ENCODE data around the gene LRRC8D. TPM values are rescaled to one million over a fixed set of nuclear protein-coding genes. Genes with fewer than 3 reads are reported as not detected.

LRRC8D gene
- total RNA-seq, 1 experiment from 2014 or later: 37.2 TPM

DNA sequence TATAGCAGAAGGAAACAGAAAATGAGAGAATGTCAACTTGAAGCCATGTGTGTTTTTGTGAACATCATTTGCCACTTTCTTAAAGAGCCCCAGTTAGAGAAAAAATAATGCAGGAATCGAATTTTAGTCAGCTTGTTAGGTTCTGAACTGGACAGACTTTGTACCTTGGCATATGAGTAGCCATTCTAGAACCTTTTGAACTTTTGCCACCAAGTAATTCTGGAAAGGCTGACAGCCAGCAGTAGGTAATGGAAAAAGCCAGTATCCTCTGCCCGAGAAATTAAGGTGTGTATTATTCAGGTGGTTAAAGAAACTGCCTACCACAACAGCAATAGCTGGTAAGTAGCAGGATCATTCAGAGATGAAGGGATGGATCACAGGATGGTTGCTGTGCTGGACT lies 20.7 kb downstream of the LRRC8D start:
- Mint-ChIP-seq H3K4me3 (no peak overlapping the region), H3K36me3 (ENCODE audit: insufficient read depth in 1 of 3, low read depth in 3 of 3) (peaks cover 7 to 31% (median 26%) of the 10 kb centered on the region in 3 experiments), H3K4me1 (peaks cover 48 to 56% of the 10 kb centered on the region in 2 experiments), H3K27ac (no peak overlapping the region), H3K9me3 (no peaks in the 10 kb centered on the region), H3K27me3 (ENCODE audit: low read depth) (no peaks in the 10 kb centered on the region)
- Histone ChIP-seq H3K9me3 (ENCODE audit: control insufficient read depth, low read depth, low read length) (no peaks in the 10 kb centered on the region), H3K23ac (ENCODE audit: insufficient read length, low read depth, low read length) (no peak overlapping the region), H3K4me2 (ENCODE audit: insufficient read depth, insufficient read length, low read length) (no peak overlapping the region), H4K91ac (ENCODE audit: insufficient read length, low read depth, low read length) (no peak overlapping the region), H3K18ac (ENCODE audit: insufficient read length, low read depth, low read length) (no peak overlapping the region), H2BK120ac (ENCODE audit: low read depth, low read length, poor library complexity, severe bottlenecking) (no peak overlapping the region), H2BK5ac (ENCODE audit: insufficient read length, low read length) (no peak overlapping the region), H3K56ac (ENCODE audit: insufficient read length, low read depth, low read length) (no peak overlapping the region), H3K79me1 (ENCODE audit: insufficient read depth, low read depth, low read length, poor library complexity, severe bottlenecking) (no peaks in the 10 kb centered on the region), H3K23me2 (ENCODE audit: insufficient read length, low read depth, low read length, poor library complexity, severe bottlenecking) (no peaks in the 10 kb centered on the region), H3T11ph (ENCODE audit: low read length) (no peak overlapping the region), H3K79me2 (ENCODE audit: insufficient read depth, low read length) (no peaks in the 10 kb centered on the region; the same call in 1 of the 2 replicates), H2AFZ (ENCODE audit: low read length) (no peak overlapping the region), H2BK12ac (ENCODE audit: insufficient read length, low read depth, low read length) (no peak overlapping the region), H4K8ac (replicated peaks; ENCODE audit: insufficient read length, low read depth, low read length) (no peak overlapping the region), H2BK15ac (ENCODE audit: low read depth, low read length) (no peak overlapping the region), H3K4ac (ENCODE audit: low read depth, low read length) (no peak overlapping the region), H3K4me1 (ENCODE audit: insufficient read depth, low read length) (peaks cover 4% of the 10 kb centered on the region; the same call in 1 of the 2 replicates), H3K27ac (ENCODE audit: insufficient read length, low read depth, low read length) (no peak overlapping the region), H3K14ac (ENCODE audit: insufficient read depth, low read length) (no peak overlapping the region), H3K9ac (ENCODE audit: extremely low read depth, insufficient read length, low read length) (no peak overlapping the region), H3K27me3 (ENCODE audit: insufficient read depth, low read length) (no peaks in the 10 kb centered on the region), H2AK5ac (ENCODE audit: insufficient read length, low read length) (no peak overlapping the region), H4K5ac (ENCODE audit: insufficient read length, low read depth, low read length) (no peak overlapping the region), H2BK20ac (ENCODE audit: low read depth, low read length, poor library complexity, severe bottlenecking) (no peak overlapping the region), H4K20me1 (ENCODE audit: control insufficient read depth, insufficient read depth, insufficient read length) (no peaks in the 10 kb centered on the region)
- no peak for DNase-seq
- TF ChIP-seq, protein P1, sequence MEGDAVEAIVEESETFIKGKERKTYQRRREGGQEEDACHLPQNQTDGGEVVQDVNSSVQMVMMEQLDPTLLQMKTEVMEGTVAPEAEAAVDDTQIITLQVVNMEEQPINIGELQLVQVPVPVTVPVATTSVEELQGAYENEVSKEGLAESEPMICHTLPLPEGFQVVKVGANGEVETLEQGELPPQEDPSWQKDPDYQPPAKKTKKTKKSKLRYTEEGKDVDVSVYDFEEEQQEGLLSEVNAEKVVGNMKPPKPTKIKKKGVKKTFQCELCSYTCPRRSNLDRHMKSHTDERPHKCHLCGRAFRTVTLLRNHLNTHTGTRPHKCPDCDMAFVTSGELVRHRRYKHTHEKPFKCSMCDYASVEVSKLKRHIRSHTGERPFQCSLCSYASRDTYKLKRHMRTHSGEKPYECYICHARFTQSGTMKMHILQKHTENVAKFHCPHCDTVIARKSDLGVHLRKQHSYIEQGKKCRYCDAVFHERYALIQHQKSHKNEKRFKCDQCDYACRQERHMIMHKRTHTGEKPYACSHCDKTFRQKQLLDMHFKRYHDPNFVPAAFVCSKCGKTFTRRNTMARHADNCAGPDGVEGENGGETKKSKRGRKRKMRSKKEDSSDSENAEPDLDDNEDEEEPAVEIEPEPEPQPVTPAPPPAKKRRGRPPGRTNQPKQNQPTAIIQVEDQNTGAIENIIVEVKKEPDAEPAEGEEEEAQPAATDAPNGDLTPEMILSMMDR (conservative IDR thresholded peaks at IDR 0.05): no peak
- no CpG with 5 or more reads among the region's 2 CpGs for WGBS (ENCODE audit: extremely low coverage, insufficient read length, low lambda C conversion rate)

Data from H9 (cell line).